Measurements from ENCODE around the gene MAPK8IP2.
"Not testable (repeated sequence)": the region's sequence is repeated elsewhere in the genome, so short reads cannot be mapped to it uniquely, and the experiment has no call there.

Gene MAPK8IP2

GRCh38 chr22:50633086-50633485, 32.5 kb downstream of the MAPK8IP2 start:
- Histone ChIP-seq H3K4me1 (ENCODE audit: insufficient read depth, low read length, severe bottlenecking) (peaks cover 7% of the 10 kb centered on the region), H3K4me2 (ENCODE audit: low read length) (no peak overlapping the region), H3K9me2 (ENCODE audit: low read depth, low read length) (no peaks in the 10 kb centered on the region), H3K9me3 (ENCODE audit: low read length) (0 out of 2 replicates have a peak, but pooled peaks cover 4% of the 10 kb centered on the region), H2AFZ (ENCODE audit: low read length) (no peak overlapping the region), H3K79me2 (ENCODE audit: insufficient read depth, low read length) (no peaks in the 10 kb centered on the region), H3K27me3 (ENCODE audit: insufficient read depth, low read length) (no peaks in the 10 kb centered on the region; the same call in 1 of the 2 replicates), H3F3A (ENCODE audit: insufficient read depth, low read length) (no peaks in the 10 kb centered on the region), H3K9ac (ENCODE audit: low read length) (no peak overlapping the region), H4K20me1 (ENCODE audit: insufficient read depth, low read length) (no peaks in the 10 kb centered on the region), H3K27ac (ENCODE audit: low read depth, low read length, poor library complexity, severe bottlenecking) (no peak overlapping the region), H3K4me3 (ENCODE audit: low read depth, low read length, poor library complexity, severe bottlenecking) (no peak overlapping the region), H3K36me3 (ENCODE audit: insufficient read depth, low read length) (no peaks in the 10 kb centered on the region; the same call in 1 of the 2 replicates)
- TF ChIP-seq EZH2 (IDR thresholded peaks at IDR 0.05; ENCODE audit: borderline replicate concordance, low read length) (no peak), CTCF (IDR thresholded peaks at IDR 0.05; ENCODE audit: low read length) (no peak)

GRCh38 chr22:50633771-50634170, 33.2 kb downstream of the MAPK8IP2 start:
- H3K79me2 ChIP-seq (ENCODE audit: insufficient read depth, low read length), result no peaks in the 10 kb centered on the region
- no peak overlapping the region for H3K4me3 ChIP-seq (ENCODE audit: low read depth, low read length, poor library complexity, severe bottlenecking)
- H3K4me1 ChIP-seq (ENCODE audit: insufficient read depth, low read length, severe bottlenecking), result peaks cover 3% of the 10 kb centered on the region
- H3K9me3 ChIP-seq (ENCODE audit: low read length), result 0 out of 2 replicates have a peak, but pooled peaks cover 4% of the 10 kb centered on the region
- H4K20me1 ChIP-seq (ENCODE audit: insufficient read depth, low read length), result no peaks in the 10 kb centered on the region
- no peak overlapping the region for H2AFZ ChIP-seq (ENCODE audit: low read length)
- H3K4me2 ChIP-seq (ENCODE audit: low read length), result no peak overlapping the region
- no peak overlapping the region for H3K27ac ChIP-seq (ENCODE audit: low read depth, low read length, poor library complexity, severe bottlenecking)
- H3K27me3 ChIP-seq (ENCODE audit: insufficient read depth, low read length), result no peaks in the 10 kb centered on the region; the same call in 1 of the 2 replicates
- no peaks in the 10 kb centered on the region; the same call in 1 of the 2 replicates for H3K36me3 ChIP-seq (ENCODE audit: insufficient read depth, low read length)
- H3F3A ChIP-seq (ENCODE audit: insufficient read depth, low read length), result no peaks in the 10 kb centered on the region
- no peaks in the 10 kb centered on the region for H3K9me2 ChIP-seq (ENCODE audit: low read depth, low read length)
- no peak overlapping the region for H3K9ac ChIP-seq (ENCODE audit: low read length)
- TF ChIP-seq CTCF (IDR thresholded peaks at IDR 0.05; ENCODE audit: low read length) (no peak), EZH2 (IDR thresholded peaks at IDR 0.05; ENCODE audit: borderline replicate concordance, low read length) (no peak)

- no peak overlapping the region for H3K9ac ChIP-seq (ENCODE audit: low read length)
- H3F3A ChIP-seq (ENCODE audit: insufficient read depth, low read length), result no peaks in the 10 kb centered on the region
- no peak overlapping the region for H3K4me3 ChIP-seq (ENCODE audit: low read depth, low read length, poor library complexity, severe bottlenecking)
- no peaks in the 10 kb centered on the region for H4K20me1 ChIP-seq (ENCODE audit: insufficient read depth, low read length)
- H3K9me2 ChIP-seq (ENCODE audit: low read depth, low read length), result no peaks in the 10 kb centered on the region
- H3K36me3 ChIP-seq (ENCODE audit: insufficient read depth, low read length), result no peaks in the 10 kb centered on the region; the same call in 1 of the 2 replicates
- no peak overlapping the region for H3K4me2 ChIP-seq (ENCODE audit: low read length)
- no peaks in the 10 kb centered on the region for H3K4me1 ChIP-seq (ENCODE audit: insufficient read depth, low read length, severe bottlenecking)
- H2AFZ ChIP-seq (ENCODE audit: low read length), result no peak overlapping the region
- H3K9me3 ChIP-seq (ENCODE audit: low read length), result 0 out of 2 replicates have a peak, but pooled peaks cover 4% of the 10 kb centered on the region
- H3K27me3 ChIP-seq (ENCODE audit: insufficient read depth, low read length), result no peaks in the 10 kb centered on the region; the same call in 1 of the 2 replicates
- TF ChIP-seq EZH2 (IDR thresholded peaks at IDR 0.05; ENCODE audit: borderline replicate concordance, low read length) (no peak), CTCF (IDR thresholded peaks at IDR 0.05; ENCODE audit: low read length) (no peak)
- H3K27ac ChIP-seq (ENCODE audit: low read depth, low read length, poor library complexity, severe bottlenecking), result no peak overlapping the region
- H3K79me2 ChIP-seq (ENCODE audit: insufficient read depth, low read length), result no peaks in the 10 kb centered on the region
Measured at GRCh38 chr22:50635591-50635990, 35.0 kb downstream of the MAPK8IP2 start.

DNA sequence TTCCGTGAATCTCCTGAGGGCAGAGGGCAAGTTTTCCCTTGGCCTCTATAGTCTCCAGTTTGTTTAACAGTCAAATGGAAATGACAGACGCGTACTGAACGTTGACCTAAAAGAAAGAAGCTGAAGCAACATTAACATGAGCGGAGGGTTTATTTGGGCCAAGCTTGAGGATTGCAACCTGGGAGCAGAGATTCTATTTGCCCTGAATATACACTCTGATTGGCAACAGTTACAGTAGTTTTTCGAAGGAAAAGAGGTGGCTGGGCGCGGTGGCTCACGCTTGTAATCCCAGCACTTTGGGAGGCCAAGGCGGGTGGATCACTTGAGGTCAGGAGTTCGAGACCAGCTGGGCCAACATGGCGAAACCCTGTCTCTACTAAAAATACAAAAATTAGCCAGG, 39.7 kb downstream of the MAPK8IP2 start:
- H3F3A ChIP-seq (ENCODE audit: insufficient read depth, low read length); H3K36me3 ChIP-seq (ENCODE audit: insufficient read depth, low read length); H4K20me1 ChIP-seq (ENCODE audit: insufficient read depth, low read length); H3K4me3 ChIP-seq (ENCODE audit: low read depth, low read length, poor library complexity, severe bottlenecking); H3K9ac ChIP-seq (ENCODE audit: low read length); H2AFZ ChIP-seq (ENCODE audit: low read length); H3K9me2 ChIP-seq (ENCODE audit: low read depth, low read length); H3K27ac ChIP-seq (ENCODE audit: low read depth, low read length, poor library complexity, severe bottlenecking); H3K9me3 ChIP-seq (ENCODE audit: low read length); H3K4me2 ChIP-seq (ENCODE audit: low read length); H3K4me1 ChIP-seq (ENCODE audit: insufficient read depth, low read length, severe bottlenecking); H3K79me2 ChIP-seq (ENCODE audit: insufficient read depth, low read length); H3K27me3 ChIP-seq (ENCODE audit: insufficient read depth, low read length): not testable (repeated sequence)

Data from OCI-LY1 (cell line).